Diencephalon (tissue), 1 donor: Measurements from ENCODE around the gene EIF3CL. TPM values are rescaled to one million over a fixed set of nuclear protein-coding genes. Genes with fewer than 3 reads are reported as not detected.

Experiments
- small RNA-seq: library from RNA; depleted of rRNA; stranded (forward); fragments of <200 nt; gene quantifications from one replicate; pipeline ENCODE3, GENCODE V24; 2014
- total RNA-seq: library from RNA; depleted of rRNA; stranded (reverse); fragments of >200 nt; gene quantifications from one replicate; pipeline ENCODE4 v1.2.3, GENCODE V29; 2014

Gene EIF3CL
- 115 TPM for total RNA-seq

GRCh38 chr16:28403220-28404072 lies at the start of gene EIF3CL:
Gene EIF3CL, minus strand, starts transcription at chr16:28403841. Its CDS starts 223 bp downstream, at chr16:28403618.

GRCh38 chr16:28363408-28363807 lies 40.2 kb downstream of the EIF3CL start, which contains the start of gene NPIPB6:
Gene NPIPB6, minus strand, starts transcription at chr16:28363508. Its CDS starts 686 bp downstream, at chr16:28362822.

Small RNA genes lying within 50 kb of the gene (small RNA-seq; reads per million reads assigned to genes)
- not detected for gene AC138904.2
- not detected for gene MIR6862-1

Other genes starting within 250 kb of the EIF3CL start
- 94.6 TPM for gene XPO6, start 191.9 kb downstream of the EIF3CL start, total RNA-seq
- gene SBK1, start 111.3 kb downstream of the EIF3CL start, total RNA-seq: 22.4 TPM
- gene NPIPB6, start 40.3 kb downstream of the EIF3CL start, total RNA-seq: 0.92 TPM
- not detected for gene NPIPB7, start 68.5 kb upstream of the EIF3CL start, total RNA-seq
- gene CLN3, start 88.2 kb upstream of the EIF3CL start, total RNA-seq: 21.5 TPM
- 0.23 TPM for gene APOBR, start 90.8 kb upstream of the EIF3CL start, total RNA-seq
- gene IL27, start 103.0 kb upstream of the EIF3CL start, total RNA-seq: not detected
- gene NUPR1, start 135.1 kb upstream of the EIF3CL start, total RNA-seq: 0.46 TPM
- gene SGF29, start 150.1 kb upstream of the EIF3CL start, total RNA-seq: 16.1 TPM
- 0.69 TPM for gene SULT1A2, start 193.2 kb upstream of the EIF3CL start, total RNA-seq
- gene SULT1A1, start 206.2 kb upstream of the EIF3CL start, total RNA-seq: 11.1 TPM
- not detected for gene NPIPB8, start 234.2 kb upstream of the EIF3CL start, total RNA-seq